GM11168 (cell line): Measurements from ENCODE around the gene KDR.

Experiments used
- in situ Hi-C: fragments of 300-500 bp; cut with MboI; formaldehyde crosslinking; loops from one replicate; pipeline ENCODE4 v1.12.0; 2022; ENCODE audit warnings: low sequenced_read_pairs; ENCODE audit not compliant: unreplicated experiment

KDR gene

GRCh38 chr4:55082756-55083155 is 42.6 kb downstream of the KDR start:
- in situ Hi-C loops, result no loop called here

- in situ Hi-C loops, result no loop called here
Measured at GRCh38 chr4:55080174-55080865, 45.1 kb downstream of the KDR start.

GRCh38 chr4:55079451-55080173 is 45.8 kb downstream of the KDR start:
- in situ Hi-C loops, result no loop called here

DNA sequence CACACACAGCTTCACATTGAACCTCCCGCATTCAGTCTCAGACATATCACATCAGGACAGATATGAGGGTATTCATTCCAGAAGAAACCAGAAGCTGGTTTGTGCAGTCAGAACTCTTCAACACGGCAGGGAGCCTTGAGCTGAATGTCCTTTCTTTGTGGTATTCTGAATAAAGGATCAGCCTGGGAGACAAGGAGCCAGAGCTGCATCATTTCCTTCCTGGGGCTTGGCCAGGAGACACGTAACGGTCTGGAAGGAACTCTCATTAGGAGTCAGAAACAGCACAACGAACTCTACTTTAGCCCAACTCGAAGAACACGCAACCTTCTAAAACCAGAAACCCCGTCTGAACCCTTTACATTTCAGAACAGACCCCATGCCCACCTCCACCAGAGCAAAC is 46.4 kb downstream of the KDR start:
- in situ Hi-C loops, result no loop called here

DNA sequence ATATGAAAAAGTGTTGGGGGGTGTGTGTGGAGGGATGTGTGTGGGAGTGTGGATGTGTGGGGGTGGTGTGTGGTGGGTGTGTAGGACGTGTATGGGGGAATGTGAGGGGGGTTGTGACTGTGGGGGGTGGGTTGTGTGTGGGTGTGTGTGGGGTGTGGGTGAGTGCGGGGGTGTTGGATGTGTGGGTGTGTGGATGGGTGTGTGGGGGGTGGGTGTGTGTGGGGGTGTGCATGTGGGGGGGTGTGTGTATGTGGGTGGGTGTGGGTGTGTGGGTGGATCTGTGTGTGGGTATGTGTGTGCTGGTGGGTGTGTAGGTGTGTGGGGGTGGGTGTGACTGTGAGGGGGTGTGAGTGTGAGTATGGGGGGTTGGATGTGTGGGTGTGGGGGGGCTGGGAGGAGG is 47.8 kb downstream of the KDR start:
- in situ Hi-C loops, result no loop called here

- in situ Hi-C loops, result no loop called here
Measured at GRCh38 chr4:55075823-55076716, 49.3 kb downstream of the KDR start.

DNA sequence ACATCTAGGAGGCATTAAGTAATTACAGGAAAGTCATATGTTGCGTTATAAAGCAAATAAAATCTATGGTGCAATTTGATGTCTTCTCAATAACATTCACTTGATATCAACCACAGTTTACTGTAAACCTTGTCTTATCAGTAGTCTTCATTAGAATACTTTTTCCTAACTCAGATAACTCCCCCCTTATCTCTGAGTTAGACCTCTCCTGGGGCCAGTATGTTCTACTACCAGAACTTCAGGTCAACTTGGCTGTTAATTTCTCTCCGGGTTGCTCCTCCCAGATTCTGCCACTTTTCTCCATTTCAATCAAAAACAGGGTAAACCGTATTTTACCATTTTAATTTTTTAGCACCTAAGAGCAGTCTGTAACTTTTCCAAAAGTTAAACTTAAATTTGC is 50.0 kb downstream of the KDR start:
- in situ Hi-C loops, result no loop called here

GRCh38 chr4:55074386-55074785 is 51.0 kb downstream of the KDR start:
- in situ Hi-C loops, result no loop called here

- in situ Hi-C loops, result no loop called here
Measured at GRCh38 chr4:55071951-55072350, 53.4 kb downstream of the KDR start.

- in situ Hi-C loops, result no loop called here
Measured at GRCh38 chr4:55069248-55069647, 56.1 kb downstream of the KDR start.

GRCh38 chr4:55068522-55068921 is 56.9 kb downstream of the KDR start:
- in situ Hi-C loops, result no loop called here

- in situ Hi-C loops, result no loop called here
Measured at GRCh38 chr4:55066018-55066417, 59.4 kb downstream of the KDR start.

GRCh38 chr4:55055529-55055928 is 69.9 kb downstream of the KDR start:
- in situ Hi-C loops, result no loop called here

DNA sequence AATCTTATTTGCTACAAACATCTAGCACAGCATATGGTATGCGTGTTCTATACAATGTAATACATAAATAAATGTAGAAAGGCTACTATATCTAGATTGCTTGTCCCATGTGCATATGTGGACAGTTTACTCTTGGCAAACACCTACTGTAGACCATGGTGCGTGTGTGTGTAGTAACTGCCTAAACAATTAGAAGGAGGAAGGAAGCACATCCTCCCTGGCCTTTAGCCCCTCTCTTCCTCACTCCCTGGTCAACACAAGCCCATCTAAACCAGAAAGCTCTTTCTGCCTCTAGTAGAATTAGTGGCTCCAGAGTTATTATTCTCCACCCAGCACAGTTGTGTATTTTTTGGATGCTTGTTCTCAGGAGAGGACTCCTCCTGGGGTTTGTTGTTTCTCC is 73.9 kb downstream of the KDR start:
- in situ Hi-C loops, result no loop called here

GRCh38 chr4:55050418-55050950 is 74.9 kb downstream of the KDR start:
- in situ Hi-C loops, result no loop called here

DNA sequence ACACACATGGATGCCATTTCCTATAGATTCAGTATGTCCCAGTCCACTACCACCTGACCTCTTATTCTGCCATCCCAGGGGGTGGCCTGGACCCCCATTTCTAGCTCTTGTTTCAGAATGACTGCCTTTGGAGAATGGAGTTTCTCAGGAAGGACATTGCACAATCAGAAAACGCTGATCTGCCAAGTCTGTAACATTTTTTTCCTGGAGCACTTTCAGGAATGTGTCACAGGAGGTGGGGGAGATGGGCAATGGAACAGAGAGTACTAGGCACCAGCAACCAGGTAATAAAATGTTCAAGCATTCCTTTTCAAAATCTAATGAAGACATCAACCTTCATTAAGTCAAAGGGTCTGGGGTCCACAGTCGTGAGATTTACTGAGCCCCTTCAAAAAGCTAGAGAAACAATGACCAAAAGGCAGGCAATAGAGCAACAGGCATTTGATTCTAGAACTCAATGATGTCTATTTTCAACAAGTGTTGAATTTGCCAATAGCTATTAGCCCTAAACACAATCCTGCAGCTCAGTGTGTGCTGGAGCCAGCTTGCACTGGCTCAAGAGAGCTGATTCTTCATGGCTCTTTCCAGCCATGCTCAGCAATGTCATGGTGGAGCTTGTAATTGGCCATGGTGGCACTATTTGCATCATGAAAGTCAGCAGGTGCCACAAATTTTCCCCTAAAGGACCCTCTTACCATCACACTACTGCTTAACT is 87.1 kb downstream of the KDR start:
- in situ Hi-C loops, result no loop called here

DNA sequence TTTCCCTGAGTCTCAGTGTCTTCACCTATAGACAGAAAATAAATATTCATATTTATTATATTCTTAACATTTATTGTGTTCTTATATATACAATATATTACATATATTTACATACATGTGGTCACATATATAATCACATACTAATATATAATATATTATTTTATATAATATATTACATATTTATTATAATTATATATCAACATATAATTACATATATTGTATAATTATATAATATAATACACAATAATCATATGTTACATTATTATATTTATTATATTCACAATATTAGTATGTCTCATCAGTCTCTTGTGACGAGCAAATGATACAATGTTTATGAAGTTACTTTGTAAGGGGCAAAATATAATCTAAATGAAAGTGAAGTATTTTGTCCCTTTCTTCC is 87.7 kb downstream of the KDR start:
- in situ Hi-C loops, result no loop called here

DNA sequence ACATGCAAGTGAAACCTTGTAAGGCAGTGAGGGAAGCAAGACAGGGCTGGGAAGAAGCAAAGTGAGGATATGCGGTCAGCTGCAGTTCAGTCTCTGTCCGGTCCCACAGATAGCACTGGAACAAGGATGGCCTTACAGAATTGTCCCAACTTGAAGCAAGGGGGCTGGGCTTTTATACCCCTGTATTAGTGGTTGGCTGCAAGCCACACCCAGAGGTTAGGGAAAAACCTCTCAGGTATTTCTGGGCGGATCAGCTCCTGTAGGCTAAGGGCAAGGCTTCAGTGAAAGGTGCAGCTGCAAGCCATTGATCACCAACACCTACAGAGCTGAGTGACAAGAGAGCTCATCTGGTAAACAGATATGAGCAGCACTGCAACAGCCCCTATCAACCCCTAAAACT is 89.0 kb downstream of the KDR start:
- in situ Hi-C loops, result no loop called here

GRCh38 chr4:55035892-55036291 is 89.5 kb downstream of the KDR start:
- in situ Hi-C loops, result no loop called here

GRCh38 chr4:55033296-55033695 is 92.1 kb downstream of the KDR start:
- in situ Hi-C loops, result no loop called here
